ENCODE results near the gene SYNJ2BP. TPM values are rescaled to one million over a fixed set of nuclear protein-coding genes. Genes with fewer than 3 reads are reported as not detected.

Gene SYNJ2BP
- total RNA-seq, 1 experiment from 2014 or later, result 26.6 TPM

GRCh38 chr14:70382536-70382935 lies 34.4 kb downstream of the SYNJ2BP start:
- H3K79me1 ChIP-seq (ENCODE audit: insufficient read depth, low read depth, low read length, poor library complexity, severe bottlenecking), result no peaks in the 10 kb centered on the region
- H3K79me2 ChIP-seq (ENCODE audit: insufficient read depth, low read length), result no peaks in the 10 kb centered on the region
- no CpG with 5 or more reads among the region's 2 CpGs for WGBS (ENCODE audit: extremely low coverage, insufficient read length, low lambda C conversion rate)
- H3K56ac ChIP-seq (ENCODE audit: insufficient read length, low read depth, low read length), result no peak overlapping the region
- no peak overlapping the region for H2BK120ac ChIP-seq (ENCODE audit: low read depth, low read length, poor library complexity, severe bottlenecking)
- Mint-ChIP-seq H3K36me3 (ENCODE audit: insufficient read depth in 1 of 3, low read depth in 3 of 3) (peaks cover 2 to 8% (median 6%) of the 10 kb centered on the region in 3 experiments; a peak in 4 of 7 replicates), H3K4me1 (peaks cover 3 to 11% of the 10 kb centered on the region in 2 experiments; a peak in 3 of 4 replicates), H3K4me3 (no peak overlapping the region), H3K9me3 (no peaks in the 10 kb centered on the region), H3K27me3 (ENCODE audit: low read depth) (no peaks in the 10 kb centered on the region), H3K27ac (no peak overlapping the region)
- no peak overlapping the region for H2BK15ac ChIP-seq (ENCODE audit: low read depth, low read length)
- no peak overlapping the region for H3K27ac ChIP-seq (ENCODE audit: insufficient read length, low read depth, low read length)
- H2AK5ac ChIP-seq (ENCODE audit: insufficient read length, low read length), result no peak overlapping the region
- H3K9me3 ChIP-seq (ENCODE audit: control insufficient read depth, low read depth, low read length), result no peaks in the 10 kb centered on the region
- no peak overlapping the region for H3K4ac ChIP-seq (ENCODE audit: low read depth, low read length)
- no peak overlapping the region for H2BK12ac ChIP-seq (ENCODE audit: insufficient read length, low read depth, low read length)
- no peak overlapping the region for H3K23ac ChIP-seq (ENCODE audit: insufficient read length, low read depth, low read length)
- no peak overlapping the region for H4K91ac ChIP-seq (ENCODE audit: insufficient read length, low read depth, low read length)
- H3K27me3 ChIP-seq (ENCODE audit: insufficient read depth, low read length), result no peaks in the 10 kb centered on the region
- H4K20me1 ChIP-seq (ENCODE audit: control insufficient read depth, insufficient read depth, insufficient read length), result no peaks in the 10 kb centered on the region
- H2BK20ac ChIP-seq (ENCODE audit: low read depth, low read length, poor library complexity, severe bottlenecking), result no peak overlapping the region
- DNase-seq, result no peak
- H3K4me1 ChIP-seq (ENCODE audit: insufficient read depth, low read length), result peaks cover 7% of the 10 kb centered on the region
- H3K4me2 ChIP-seq (ENCODE audit: insufficient read depth, insufficient read length, low read length), result no peak overlapping the region
- no peak overlapping the region for H3T11ph ChIP-seq (ENCODE audit: low read length)
- TF ChIP-seq CTCF (conservative IDR thresholded peaks at IDR 0.05), result no peak
- H2AFZ ChIP-seq (ENCODE audit: low read length), result no peak overlapping the region
- H2BK5ac ChIP-seq (ENCODE audit: insufficient read length, low read length), result no peak overlapping the region
- no peak overlapping the region for H3K14ac ChIP-seq (ENCODE audit: insufficient read depth, low read length)
- no peaks in the 10 kb centered on the region for H3K23me2 ChIP-seq (ENCODE audit: insufficient read length, low read depth, low read length, poor library complexity, severe bottlenecking)
- no peak overlapping the region for H3K9ac ChIP-seq (ENCODE audit: extremely low read depth, insufficient read length, low read length)
- no peak overlapping the region for H3K18ac ChIP-seq (ENCODE audit: insufficient read length, low read depth, low read length)
- H4K5ac ChIP-seq (ENCODE audit: insufficient read length, low read depth, low read length), result no peak overlapping the region
- H4K8ac ChIP-seq (replicated peaks; ENCODE audit: insufficient read length, low read depth, low read length), result no peak overlapping the region
